ENCODE measurements around the gene ABCA7.

ABCA7 gene

GRCh38 chr19:1053176-1054101 is 13.5 kb downstream of the ABCA7 start:
- Histone ChIP-seq H3K9ac (ENCODE audit: low read length) (no peak overlapping the region), H3K9me3 (ENCODE audit: insufficient read depth, low read length) (no peaks in the 10 kb centered on the region), H4K20me1 (ENCODE audit: insufficient read depth, low read length) (no peaks in the 10 kb centered on the region), H3K27ac (ENCODE audit: low read length) (no peak overlapping the region), H3K4me2 (ENCODE audit: low read length) (no peak overlapping the region), H3K4me3 (ENCODE audit: low read length) (no peak overlapping the region), H3K36me3 (replicated peaks; ENCODE audit: low read depth, low read length) (peaks cover 24% of the 10 kb centered on the region), H3K27me3 (ENCODE audit: low read depth, low read length) (no peaks in the 10 kb centered on the region), H3K4me1 (ENCODE audit: low read length) (no peaks in the 10 kb centered on the region), H3K79me2 (ENCODE audit: low read length) (no peaks in the 10 kb centered on the region), H2AFZ (ENCODE audit: low read depth, low read length) (no peak overlapping the region)
- no peak for TF ChIP-seq EZH2phosphoT487 (IDR thresholded peaks at IDR 0.05; ENCODE audit: low read depth)
- no peak for TF ChIP-seq CTCF (IDR thresholded peaks at IDR 0.05; ENCODE audit: low read depth, low read length)

- H3K36me3 ChIP-seq (replicated peaks; ENCODE audit: low read depth, low read length) = peaks cover 21% of the 10 kb centered on the region
- H3K9me3 ChIP-seq (ENCODE audit: insufficient read depth, low read length) = no peaks in the 10 kb centered on the region
Measured at GRCh38 chr19:1054102-1055027, 14.5 kb downstream of the ABCA7 start.

DNA sequence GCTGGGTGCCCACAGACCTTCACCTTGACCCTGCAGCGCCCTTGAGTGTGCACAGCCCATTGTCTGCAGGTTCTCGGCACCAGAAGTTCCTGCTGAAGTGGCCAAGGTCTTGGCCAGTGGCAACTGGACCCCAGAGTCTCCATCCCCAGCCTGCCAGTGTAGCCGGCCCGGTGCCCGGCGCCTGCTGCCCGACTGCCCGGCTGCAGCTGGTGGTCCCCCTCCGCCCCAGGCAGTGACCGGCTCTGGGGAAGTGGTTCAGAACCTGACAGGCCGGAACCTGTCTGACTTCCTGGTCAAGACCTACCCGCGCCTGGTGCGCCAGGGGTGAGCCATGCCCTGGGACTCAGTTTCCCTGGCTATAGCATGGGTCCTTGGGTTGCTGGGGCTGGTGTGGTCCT is 15.1 kb downstream of the ABCA7 start:
- Histone ChIP-seq H3K27ac (ENCODE audit: low read length) (no peak overlapping the region), H2AFZ (ENCODE audit: low read depth, low read length) (no peak overlapping the region), H3K4me3 (ENCODE audit: low read length) (no peak overlapping the region), H4K20me1 (ENCODE audit: insufficient read depth, low read length) (no peaks in the 10 kb centered on the region), H3K36me3 (replicated peaks; ENCODE audit: low read depth, low read length) (peaks cover 21% of the 10 kb centered on the region), H3K9ac (ENCODE audit: low read length) (no peak overlapping the region), H3K4me1 (ENCODE audit: low read length) (no peaks in the 10 kb centered on the region), H3K27me3 (ENCODE audit: low read depth, low read length) (no peaks in the 10 kb centered on the region), H3K4me2 (ENCODE audit: low read length) (no peak overlapping the region), H3K9me3 (ENCODE audit: insufficient read depth, low read length) (no peaks in the 10 kb centered on the region), H3K79me2 (ENCODE audit: low read length) (no peaks in the 10 kb centered on the region)
- no peak for TF ChIP-seq EZH2phosphoT487 (IDR thresholded peaks at IDR 0.05; ENCODE audit: low read depth)
- TF ChIP-seq CTCF (IDR thresholded peaks at IDR 0.05; ENCODE audit: low read depth, low read length) = no peak

More at GRCh38 chr19:1054102-1055027, 14.5 kb downstream of the ABCA7 start:
- Histone ChIP-seq H2AFZ (ENCODE audit: low read depth, low read length) (no peak overlapping the region), H3K4me3 (ENCODE audit: low read length) (no peak overlapping the region), H3K9ac (ENCODE audit: low read length) (no peak overlapping the region), H3K27ac (ENCODE audit: low read length) (no peak overlapping the region), H3K27me3 (ENCODE audit: low read depth, low read length) (no peaks in the 10 kb centered on the region), H3K4me2 (ENCODE audit: low read length) (no peak overlapping the region), H4K20me1 (ENCODE audit: insufficient read depth, low read length) (no peaks in the 10 kb centered on the region), H3K4me1 (ENCODE audit: low read length) (no peaks in the 10 kb centered on the region), H3K79me2 (ENCODE audit: low read length) (no peaks in the 10 kb centered on the region)
- TF ChIP-seq EZH2phosphoT487 (IDR thresholded peaks at IDR 0.05; ENCODE audit: low read depth) = no peak
- TF ChIP-seq CTCF (IDR thresholded peaks at IDR 0.05; ENCODE audit: low read depth, low read length) = no peak

Measured in OCI-LY3 (cell line).